B cell (primary cell): Measurements from ENCODE around the gene SPTA1. TPM values are rescaled to one million over a fixed set of nuclear protein-coding genes. Genes with fewer than 3 reads are reported as not detected.

Source experiments
- ATAC-seq: fragments of 200-7000 bp; cut with Tn5 transposase; one replicate; pipeline ENCODE4 v1.10.0; 2021; ENCODE audit warnings: low read depth, mild to moderate bottlenecking, moderate number of reproducible peaks, moderate library complexity
- CTCF ChIA-PET: fragments of 350-600 bp; sonication (Branson Sonifier 250); formaldehyde crosslinking; loops from one replicate; lab custom pipeline; 2021; ENCODE audit warnings: antibody characterized with exemption, inconsistent platforms; lab: Charles Lee
- POLR2A ChIA-PET: fragments of 350-600 bp; sonication (Branson Sonifier 250); formaldehyde crosslinking; loops from one replicate; lab custom pipeline; 2021; ENCODE audit warnings: antibody characterized with exemption; lab: Charles Lee
- DNase-seq: peaks from one replicate; pipeline ENCODE4 v3.0.0; 2013
- H2AFZ ChIP-seq: 2 replicates; pipeline ENCODE4 v1.6.1; 2012; ENCODE audit warnings: mild to moderate bottlenecking, low read depth, low read length; ENCODE audit not compliant: insufficient read depth, poor library complexity, severe bottlenecking
- H3K27ac ChIP-seq, 2 donors: 1 replicate in 1 of 2; 2 replicates in 1 of 2; pipeline ENCODE4 v1.5.1; 2012 to 2013; ENCODE audit warnings: low read length in 2 of 2, mild to moderate bottlenecking in 2 of 2, moderate library complexity in 1 of 2
- H3K27me3 ChIP-seq, 4 experiments: fragments of 200-600 bp in 1 of 4; sonication (generic) in 1 of 4; replicated peaks in 1 of 4; 1 replicate in 2 of 4; 2 replicates in 2 of 4; pipeline versions ENCODE4 v1.6.1 to v1.7.0; 2013 to 2016; ENCODE audit warnings: low read length in 3 of 4, mild to moderate bottlenecking in 2 of 4, mixed read lengths in 1 of 4, moderate library complexity in 1 of 4; ENCODE audit not compliant: insufficient read depth in 4 of 4, control insufficient read depth in 3 of 4; ENCODE audit errors: control extremely low read depth in 1 of 4
- H3K36me3 ChIP-seq, 2 experiments: replicated peaks in 1 of 2; 1 replicate in 1 of 2; 2 replicates in 1 of 2; pipeline versions ENCODE4 v1.6.1 to v1.7.1; 2013; ENCODE audit warnings: low read length in 1 of 2; ENCODE audit not compliant: insufficient read depth in 2 of 2, control insufficient read depth in 1 of 2; ENCODE audit errors: control extremely low read depth in 1 of 2, extremely low read depth in 1 of 2
- H3K4me1 ChIP-seq, 2 donors: fragments of 200-600 bp in 1 of 2; sonication (generic) in 1 of 2; 1 replicate in 1 of 2; 2 replicates in 1 of 2; pipeline versions ENCODE4 v1.5.1 to v1.6.1; 2013 to 2017; ENCODE audit warnings: low read length in 2 of 2; ENCODE audit not compliant: control insufficient read depth in 2 of 2, insufficient read depth in 2 of 2
- H3K4me2 ChIP-seq: replicated peaks from 2 replicates; pipeline ENCODE3; 2012; ENCODE audit warnings: mild to moderate bottlenecking, low read depth, low read length; ENCODE audit not compliant: poor library complexity, severe bottlenecking
- H3K4me3 ChIP-seq, 5 experiments: fragments of 200-600 bp in 1 of 5; sonication (generic) in 1 of 5; 1 replicate in 3 of 5; 2 replicates in 2 of 5; pipeline versions ENCODE4 v1.5.1 to v1.7.0; 2011 to 2016; ENCODE audit warnings: low read length in 4 of 5, mild to moderate bottlenecking in 4 of 5, low read depth in 2 of 5, control low read depth in 1 of 5, moderate library complexity in 1 of 5; ENCODE audit not compliant: insufficient read depth in 1 of 5; ENCODE audit errors: control extremely low read depth in 1 of 5, extremely low read depth in 1 of 5
- H3K79me2 ChIP-seq: fragments of 200-600 bp; sonication (generic); one replicate; pipeline ENCODE4 v1.6.0; 2016; ENCODE audit warnings: low read length; ENCODE audit not compliant: control insufficient read depth, insufficient read depth
- H3K9ac ChIP-seq: fragments of 200-600 bp; sonication (generic); 2 replicates; pipeline ENCODE4 v1.6.1; 2017; ENCODE audit warnings: mild to moderate bottlenecking, low read length, moderate library complexity
- H3K9me3 ChIP-seq, 3 donors: one replicate each; pipeline versions ENCODE4 v1.6.1 to v1.7.1; 2013; ENCODE audit warnings: low read length in 2 of 3; ENCODE audit not compliant: control insufficient read depth in 2 of 3, insufficient read depth in 1 of 3; ENCODE audit errors: control extremely low read depth in 1 of 3
- H4K20me1 ChIP-seq: 2 replicates; pipeline ENCODE4 v1.6.0; 2012; ENCODE audit warnings: mild to moderate bottlenecking, low read length; ENCODE audit not compliant: insufficient read depth, control insufficient read depth, poor library complexity, severe bottlenecking
- H3K27ac Mint-ChIP-seq: one replicate; pipeline ENCODE4 v1.8.0; 2021; ENCODE audit warnings: mixed read lengths
- H3K27me3 Mint-ChIP-seq: one replicate; pipeline ENCODE4 v1.8.0; 2021; ENCODE audit warnings: mixed read lengths
- H3K4me1 Mint-ChIP-seq: one replicate; pipeline ENCODE4 v1.8.0; 2021; ENCODE audit warnings: mixed read lengths
- H3K4me3 Mint-ChIP-seq: one replicate; pipeline ENCODE4 v1.8.0; 2021; ENCODE audit warnings: mixed read lengths
- H3K9me3 Mint-ChIP-seq: one replicate; pipeline ENCODE4 v1.8.0; 2022; ENCODE audit warnings: mixed read lengths; ENCODE audit not compliant: insufficient read depth
- EZH2 ChIP-seq: IDR thresholded peaks from 2 replicates; pipeline ENCODE4 v1.6.1; 2012; ENCODE audit warnings: borderline replicate concordance, low read depth, mild to moderate bottlenecking, moderate library complexity, low read length; ENCODE audit not compliant: insufficient read depth, poor library complexity, severe bottlenecking
- WGBS: methylation state at CpG from one replicate; pipeline ENCODE4 v1.1.5; 2013; ENCODE audit warnings: missing lambda C conversion rate; ENCODE audit not compliant: insufficient coverage; 5-methylcytosine and 5-hydroxymethylcytosine counted together
- intact Hi-C: fragments of 100-400 bp; cut with micrococcal nuclease; formaldehyde crosslinking; loops from one replicate; pipeline ENCODE4 v1.10.0; 2022
- polyA plus RNA-seq: library from polyadenylated mRNA; depleted of rRNA; stranded (reverse); fragments of >200 nt; gene quantifications from 2 replicates; pipeline ENCODE4 v1.2.3, GENCODE V29; 2012
- total RNA-seq, 2 donors: library from RNA; stranded (reverse); fragments of 120-200 nt in 1 of 2; gene quantifications; 1 replicate in 1 of 2; 2 replicates in 1 of 2; pipeline versions ENCODE4 v1.2.3 to v1.2.4, GENCODE V29; 2013 to 2022
- TF ChIP-seq, protein P1 (sequence below): fragments of 200-600 bp; IDR thresholded peaks from one replicate; pipeline ENCODE4 v1.8.0; 2022; ENCODE audit warnings: antibody characterized with exemption, mild to moderate bottlenecking

Gene SPTA1
- total and polyA plus RNA-seq, 2 donors (not counting 1 experiment from before 2014, with no cell fraction given), result 0.21 TPM; not detected in 1

GRCh38 chr1:158564608-158565007 is 121.9 kb downstream of the SPTA1 start:
- POLR2A ChIA-PET, result no interaction called here
- no peaks in the 10 kb centered on the region for H3K36me3 ChIP-seq

GRCh38 chr1:158563853-158564252 is 122.7 kb downstream of the SPTA1 start:
- Histone ChIP-seq H2AFZ (no peak overlapping the region), H3K9ac (no peak overlapping the region), H4K20me1 (no peaks in the 10 kb centered on the region), H3K27ac (no peak overlapping the region), H3K4me2 (peak overlapping the region; percentile 50), H3K9me3 (peaks cover 0 to 4% (median 0%) of the 10 kb centered on the region in 3 donors), H3K27me3 (peaks cover 0 to 4% (median 0%) of the 10 kb centered on the region in 4 experiments), H3K79me2 (no peaks in the 10 kb centered on the region), H3K36me3 (no peaks in the 10 kb centered on the region), H3K4me3 (no peak overlapping the region), H3K4me1 (peaks cover 9 to 14% of the 10 kb centered on the region in 2 donors)
- H3K27ac Mint-ChIP-seq, result no peak overlapping the region
- no CpG with 5 or more reads among the region's 2 CpGs for WGBS
- peaks cover 10% of the 10 kb centered on the region for H3K27me3 Mint-ChIP-seq
- intact Hi-C loops, result no loop called here
- DNase-seq, result peak; percentile 25
- TF ChIP-seq EZH2, result no peak
- TF ChIP-seq, protein P1, sequence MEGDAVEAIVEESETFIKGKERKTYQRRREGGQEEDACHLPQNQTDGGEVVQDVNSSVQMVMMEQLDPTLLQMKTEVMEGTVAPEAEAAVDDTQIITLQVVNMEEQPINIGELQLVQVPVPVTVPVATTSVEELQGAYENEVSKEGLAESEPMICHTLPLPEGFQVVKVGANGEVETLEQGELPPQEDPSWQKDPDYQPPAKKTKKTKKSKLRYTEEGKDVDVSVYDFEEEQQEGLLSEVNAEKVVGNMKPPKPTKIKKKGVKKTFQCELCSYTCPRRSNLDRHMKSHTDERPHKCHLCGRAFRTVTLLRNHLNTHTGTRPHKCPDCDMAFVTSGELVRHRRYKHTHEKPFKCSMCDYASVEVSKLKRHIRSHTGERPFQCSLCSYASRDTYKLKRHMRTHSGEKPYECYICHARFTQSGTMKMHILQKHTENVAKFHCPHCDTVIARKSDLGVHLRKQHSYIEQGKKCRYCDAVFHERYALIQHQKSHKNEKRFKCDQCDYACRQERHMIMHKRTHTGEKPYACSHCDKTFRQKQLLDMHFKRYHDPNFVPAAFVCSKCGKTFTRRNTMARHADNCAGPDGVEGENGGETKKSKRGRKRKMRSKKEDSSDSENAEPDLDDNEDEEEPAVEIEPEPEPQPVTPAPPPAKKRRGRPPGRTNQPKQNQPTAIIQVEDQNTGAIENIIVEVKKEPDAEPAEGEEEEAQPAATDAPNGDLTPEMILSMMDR, result no peak
- peak overlapping the region; percentile 38 for H3K4me3 Mint-ChIP-seq
- ChIA-PET POLR2A (no interaction called here), CTCF (no interaction called here)
- H3K9me3 Mint-ChIP-seq, result peaks cover 3% of the 10 kb centered on the region
- ATAC-seq, result no peak
- H3K4me1 Mint-ChIP-seq, result peaks cover 15% of the 10 kb centered on the region

More at GRCh38 chr1:158564608-158565007, 121.9 kb downstream of the SPTA1 start:
- Histone ChIP-seq H3K79me2 (no peaks in the 10 kb centered on the region), H3K9me3 (peaks cover 0 to 4% (median 0%) of the 10 kb centered on the region in 3 donors), H3K4me1 (peaks cover 9 to 14% of the 10 kb centered on the region in 2 donors), H4K20me1 (no peaks in the 10 kb centered on the region), H3K27me3 (peaks cover 0 to 4% (median 0%) of the 10 kb centered on the region in 4 experiments), H3K9ac (no peak overlapping the region), H3K4me3 (peak overlapping the region in 1 of 5 experiments; percentile 9), H2AFZ (peak overlapping the region; percentile 27), H3K27ac (peak overlapping the region in 1 of 2 donors; percentile 2), H3K4me2 (peak overlapping the region; percentile 50)
- peaks cover 3% of the 10 kb centered on the region for H3K9me3 Mint-ChIP-seq
- intact Hi-C loops, result no loop called here
- ATAC-seq, result no peak
- no peak for TF ChIP-seq EZH2
- TF ChIP-seq, protein P1, result no peak
- peak; percentile 33 for DNase-seq
- no peak overlapping the region for H3K27ac Mint-ChIP-seq
- peaks cover 9% of the 10 kb centered on the region for H3K27me3 Mint-ChIP-seq
- H3K4me1 Mint-ChIP-seq, result peaks cover 15% of the 10 kb centered on the region
- H3K4me3 Mint-ChIP-seq, result no peak overlapping the region
- CTCF ChIA-PET, result no interaction called here
- WGBS, result no CpG with 5 or more reads among the region's 2 CpGs

Other genes with a start within 250 kb of the SPTA1 start
- gene OR10K1, start 224.9 kb downstream of the SPTA1 start, total RNA-seq, result not detected in 2 replicates
- gene OR10K1, start 224.9 kb downstream of the SPTA1 start, polyA plus RNA-seq, result not detected in 2 replicates
- not detected in 2 replicates for gene OR10R2, start 214.5 kb downstream of the SPTA1 start, total RNA-seq
- not detected in 2 replicates for gene OR10R2, start 214.5 kb downstream of the SPTA1 start, polyA plus RNA-seq
- not detected in 2 replicates for gene OR6Y1, start 132.3 kb downstream of the SPTA1 start, total RNA-seq
- not detected in 2 replicates for gene OR6Y1, start 132.3 kb downstream of the SPTA1 start, polyA plus RNA-seq
- not detected in 2 replicates for gene OR6P1, start 116.1 kb downstream of the SPTA1 start, total RNA-seq
- not detected in 2 replicates for gene OR6P1, start 116.1 kb downstream of the SPTA1 start, polyA plus RNA-seq
- not detected in 2 replicates for gene OR10X1, start 106.8 kb downstream of the SPTA1 start, total RNA-seq
- gene OR10X1, start 106.8 kb downstream of the SPTA1 start, polyA plus RNA-seq, result not detected in 2 replicates
- not detected in 2 replicates for gene OR10Z1, start 81.4 kb downstream of the SPTA1 start, total RNA-seq
- not detected in 2 replicates for gene OR10Z1, start 81.4 kb downstream of the SPTA1 start, polyA plus RNA-seq
- not detected in 2 replicates for gene OR6K2, start 13.9 kb upstream of the SPTA1 start, total RNA-seq
- gene OR6K2, start 13.9 kb upstream of the SPTA1 start, polyA plus RNA-seq, result not detected in 2 replicates
- gene OR6K3, start 34.0 kb upstream of the SPTA1 start, total RNA-seq, result not detected in 2 replicates
- gene OR6K3, start 34.0 kb upstream of the SPTA1 start, polyA plus RNA-seq, result not detected in 2 replicates
- not detected in 2 replicates for gene OR6K6, start 68.0 kb upstream of the SPTA1 start, total RNA-seq
- not detected in 2 replicates for gene OR6K6, start 68.0 kb upstream of the SPTA1 start, polyA plus RNA-seq
- gene OR6N1, start 85.5 kb upstream of the SPTA1 start, total RNA-seq, result not detected in 2 replicates
- gene OR6N1, start 85.5 kb upstream of the SPTA1 start, polyA plus RNA-seq, result not detected in 2 replicates
- gene OR6N2, start 94.5 kb upstream of the SPTA1 start, total RNA-seq, result not detected in 2 replicates
- not detected in 2 replicates for gene OR6N2, start 94.5 kb upstream of the SPTA1 start, polyA plus RNA-seq
- 8.5 and 10.1 TPM in 2 replicates for gene MNDA, start 144.6 kb upstream of the SPTA1 start, total RNA-seq
- gene MNDA, start 144.6 kb upstream of the SPTA1 start, polyA plus RNA-seq, result 3.8 and 7.1 TPM in 2 replicates
- 12.0 and 13.9 TPM in 2 replicates for gene PYHIN1, start 244.8 kb upstream of the SPTA1 start, total RNA-seq
- 5.5 and 8.6 TPM in 2 replicates for gene PYHIN1, start 244.8 kb upstream of the SPTA1 start, polyA plus RNA-seq